Keratinocyte (primary cell): ENCODE data around the gene ESYT3. TPM values are rescaled to one million over a fixed set of nuclear protein-coding genes. Genes with fewer than 3 reads are reported as not detected.

Experiments
- DNase-seq: peaks from one replicate; pipeline ENCODE4 v3.0.0-alpha.2; 2011; ENCODE audit warnings: low read depth, missing footprints, low spot score
- FAIRE-seq: peaks from 2 replicates; lab custom pipeline; 2011; peaks lifted over from hg19 to GRCh38; lab: Jason Lieb, UNC
- H2AFZ ChIP-seq: 2 replicates; pipeline ENCODE4 v1.6.0; 2012; ENCODE audit warnings: low read length, control low read depth, inconsistent platforms; ENCODE audit not compliant: control insufficient read depth
- H3K27ac ChIP-seq: 2 replicates; pipeline ENCODE4 v1.5.1; 2011; ENCODE audit warnings: low read length; ENCODE audit not compliant: control insufficient read depth, insufficient read depth
- H3K27me3 ChIP-seq: 3 replicates; pipeline ENCODE4 v1.6.0; 2011; ENCODE audit warnings: low read length; ENCODE audit not compliant: control insufficient read depth, insufficient read depth; ENCODE audit errors: extremely low read depth
- H3K36me3 ChIP-seq, 2 experiments: 2 replicates in 1 of 2; 3 replicates in 1 of 2; pipeline ENCODE4 v1.5.1; 2011; ENCODE audit warnings: low read length in 2 of 2, mild to moderate bottlenecking in 1 of 2; ENCODE audit not compliant: control insufficient read depth in 2 of 2, insufficient read depth in 2 of 2; ENCODE audit errors: extremely low read depth in 1 of 2
- H3K4me1 ChIP-seq: 3 replicates; pipeline ENCODE4 v1.5.1; 2011; ENCODE audit warnings: low read length; ENCODE audit not compliant: control insufficient read depth, insufficient read depth; ENCODE audit errors: extremely low read depth
- H3K4me2 ChIP-seq: 3 replicates; pipeline ENCODE4 v1.6.0; 2011; ENCODE audit warnings: low read depth, low read length; ENCODE audit not compliant: control insufficient read depth, insufficient read depth; ENCODE audit errors: extremely low read depth
- H3K4me3 ChIP-seq, 3 experiments: fragments of 200-600 bp in 1 of 3; sonication (generic) in 1 of 3; 2 replicates in 2 of 3; 3 replicates in 1 of 3; pipeline ENCODE4 v1.5.1; 2011 to 2016; ENCODE audit warnings: low read length in 3 of 3, mild to moderate bottlenecking in 3 of 3, control low read depth in 2 of 3, inconsistent platforms in 1 of 3, low read depth in 1 of 3, mixed read lengths in 1 of 3, mixed run types in 1 of 3, moderate library complexity in 1 of 3; ENCODE audit not compliant: control insufficient read depth in 2 of 3, insufficient read depth in 2 of 3; ENCODE audit errors: extremely low read depth in 1 of 3
- H3K79me2 ChIP-seq: 2 replicates; pipeline ENCODE4 v1.6.0; 2012; ENCODE audit warnings: low read length; ENCODE audit not compliant: control insufficient read depth, insufficient read depth
- H3K9ac ChIP-seq: 3 replicates; pipeline ENCODE4 v1.6.0; 2011; ENCODE audit warnings: low read length; ENCODE audit not compliant: control insufficient read depth, insufficient read depth; ENCODE audit errors: extremely low read depth
- H3K9me1 ChIP-seq: 3 replicates; pipeline ENCODE4 v1.6.0; 2011; ENCODE audit warnings: low read length; ENCODE audit not compliant: control insufficient read depth, insufficient read depth; ENCODE audit errors: extremely low read depth
- H3K9me3 ChIP-seq: 2 replicates; pipeline ENCODE4 v1.5.1; 2012; ENCODE audit warnings: low read depth, low read length; ENCODE audit not compliant: control insufficient read depth
- H4K20me1 ChIP-seq: 3 replicates; pipeline ENCODE4 v1.6.0; 2011; ENCODE audit warnings: low read length; ENCODE audit not compliant: control insufficient read depth, insufficient read depth; ENCODE audit errors: extremely low read depth
- CTCF ChIP-seq, 3 experiments: IDR thresholded peaks in 1 of 3; conservative IDR thresholded peaks in 1 of 3; optimal IDR thresholded peaks in 1 of 3; 2 replicates in 2 of 3; 3 replicates in 1 of 3; pipeline versions ENCODE3 to v1.5.1; 2011; ENCODE audit warnings: low read length in 3 of 3, mild to moderate bottlenecking in 3 of 3, moderate library complexity in 2 of 3, control low read depth in 1 of 3, inconsistent platforms in 1 of 3; ENCODE audit not compliant: insufficient read depth in 2 of 3; ENCODE audit errors: extremely low read depth in 1 of 3
- EZH2 ChIP-seq: IDR thresholded peaks from one replicate; pipeline ENCODE4 v1.6.1; 2012; ENCODE audit warnings: inconsistent platforms, mild to moderate bottlenecking, low read length, moderate library complexity
- dilution Hi-C: fragments of 300-500 bp; cut with MboI; formaldehyde crosslinking; loops from one replicate; pipeline ENCODE4 v1.7.0; 2020; ENCODE audit warnings: low sequenced_read_pairs; ENCODE audit not compliant: extremely low pct_ligation_motif_present
- polyA plus RNA-seq, 5 experiments: library from polyadenylated mRNA; depleted of rRNA in 3 of 5; stranded (reverse) in 3 of 5; stranded (forward) in 1 of 5; unstranded in 1 of 5; fragments of >200 nt; gene quantifications; 1 replicate in 1 of 5; 2 replicates in 3 of 5; 3 replicates in 1 of 5; pipeline versions ENCODE4 v1.2.1 to v1.2.3, GENCODE V29; 2011 to 2012; ENCODE audit warnings: missing spikeins in 2 of 5, low read depth in 1 of 5, low replicate concordance in 1 of 5

Gene ESYT3
- polyA plus RNA-seq, 1 donor (not counting 4 experiments of a cell fraction or from before 2014, with no cell fraction given): 0.62 TPM

DNA sequence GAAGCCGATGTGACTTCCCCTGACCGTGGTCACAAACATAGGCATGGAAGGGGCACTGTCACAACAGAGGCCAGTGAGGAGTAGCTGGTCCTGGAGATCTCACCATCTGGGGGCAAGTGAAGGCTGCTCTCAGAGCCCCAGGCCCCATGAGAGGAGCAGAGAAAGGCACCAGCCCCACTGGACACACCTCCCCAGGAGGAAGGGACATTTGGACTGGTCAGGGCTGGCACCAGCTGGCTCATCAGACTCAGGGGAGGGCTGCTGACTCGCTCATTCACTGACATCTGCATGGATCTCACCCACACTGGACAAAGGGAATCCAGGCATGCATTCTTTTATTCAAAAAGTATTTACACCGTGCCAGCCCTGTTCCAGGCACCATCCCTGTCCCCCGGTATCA lies 26.8 kb downstream of the ESYT3 start:
- Histone ChIP-seq H3K36me3 (no peaks in the 10 kb centered on the region), H3K27ac (no peak overlapping the region), H3K4me3 (no peak overlapping the region), H3K27me3 (no peaks in the 10 kb centered on the region), H3K4me1 (peaks cover 1% of the 10 kb centered on the region), H3K9me1 (no peaks in the 10 kb centered on the region), H3K79me2 (no peaks in the 10 kb centered on the region), H3K9ac (no peak overlapping the region), H2AFZ (no peak overlapping the region), H3K4me2 (no peak overlapping the region), H4K20me1 (no peaks in the 10 kb centered on the region), H3K9me3 (no peaks in the 10 kb centered on the region)
- no peak for TF ChIP-seq EZH2
- TF ChIP-seq CTCF (optimal IDR thresholded peaks at IDR 0.05 in 1 of 3, IDR thresholded peaks at IDR 0.05 in 1 of 3, conservative IDR thresholded peaks at IDR 0.05 in 1 of 3; ENCODE audit: extremely low read depth in 1 of 3, insufficient read depth in 2 of 3, low read length in 3 of 3): no peak
- no peak for FAIRE-seq
- dilution Hi-C loops: no loop called here
- no peak for DNase-seq

GRCh38 chr3:138461896-138462295 lies 27.5 kb downstream of the ESYT3 start:
- dilution Hi-C loops: no loop called here
- FAIRE-seq (no peak), DNase-seq (no peak)
- no peak for TF ChIP-seq EZH2
- TF ChIP-seq CTCF (optimal IDR thresholded peaks at IDR 0.05 in 1 of 3, IDR thresholded peaks at IDR 0.05 in 1 of 3, conservative IDR thresholded peaks at IDR 0.05 in 1 of 3; ENCODE audit: extremely low read depth in 1 of 3, insufficient read depth in 2 of 3, low read length in 3 of 3): no peak
- Histone ChIP-seq H3K27me3 (no peaks in the 10 kb centered on the region), H2AFZ (no peak overlapping the region), H3K9me1 (no peaks in the 10 kb centered on the region), H3K9ac (no peak overlapping the region), H4K20me1 (no peaks in the 10 kb centered on the region), H3K4me3 (no peak overlapping the region), H3K4me2 (no peak overlapping the region), H3K4me1 (no peaks in the 10 kb centered on the region), H3K9me3 (no peaks in the 10 kb centered on the region), H3K27ac (no peak overlapping the region), H3K36me3 (no peaks in the 10 kb centered on the region), H3K79me2 (no peaks in the 10 kb centered on the region)
